Measurements from ENCODE around the gene NTHL1.

NTHL1 gene

DNA sequence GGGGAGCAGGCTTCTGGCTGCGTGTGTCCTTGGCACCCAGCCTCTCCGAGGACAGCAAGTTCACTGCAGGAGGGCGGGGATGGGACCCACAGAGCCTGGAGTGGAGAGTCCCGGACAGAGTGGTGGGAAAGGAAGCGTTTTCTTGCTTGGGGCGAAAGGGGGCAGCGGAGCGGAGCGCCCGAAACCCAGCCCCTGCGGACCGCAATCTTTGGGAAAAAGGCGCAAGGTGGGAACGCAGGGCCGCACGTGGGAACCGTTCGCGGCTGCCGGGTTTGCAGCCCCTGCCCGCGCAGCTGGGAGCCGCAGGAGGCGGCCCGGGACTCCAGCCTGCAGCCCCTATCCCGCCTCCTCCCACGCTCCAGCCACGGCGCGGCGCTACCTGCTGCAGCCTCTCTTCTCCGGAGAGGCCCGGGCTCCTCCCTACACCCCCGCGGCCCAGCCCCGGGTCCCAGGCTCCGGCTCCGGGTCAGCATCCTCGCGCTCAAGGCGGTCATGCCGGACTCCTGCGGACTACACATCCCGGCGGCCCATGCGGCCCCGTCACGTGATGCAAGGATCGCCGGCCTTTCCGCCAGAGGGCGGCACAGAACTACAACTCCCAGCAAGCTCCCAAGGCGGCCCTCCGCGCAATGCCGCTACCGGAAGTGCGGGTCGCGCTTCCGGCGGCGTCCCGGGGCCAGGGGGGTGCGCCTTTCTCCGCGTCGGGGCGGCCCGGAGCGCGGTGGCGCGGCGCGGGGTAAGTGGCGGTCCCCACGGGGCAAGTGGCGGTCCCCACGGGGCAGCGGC lies at the start of gene NTHL1, which contains the start of gene TSC2:
TSS of gene NTHL1 (minus strand) at position 505 of the 786 bp plus-strand sequence. CDS start at position 494, 11 bp downstream.
TSS of gene TSC2 (plus strand) at position 656 of the 786 bp plus-strand sequence. CDS start 631 bp downstream, outside the sequence.
- peak; percentile 98 for DNase-seq

DNA sequence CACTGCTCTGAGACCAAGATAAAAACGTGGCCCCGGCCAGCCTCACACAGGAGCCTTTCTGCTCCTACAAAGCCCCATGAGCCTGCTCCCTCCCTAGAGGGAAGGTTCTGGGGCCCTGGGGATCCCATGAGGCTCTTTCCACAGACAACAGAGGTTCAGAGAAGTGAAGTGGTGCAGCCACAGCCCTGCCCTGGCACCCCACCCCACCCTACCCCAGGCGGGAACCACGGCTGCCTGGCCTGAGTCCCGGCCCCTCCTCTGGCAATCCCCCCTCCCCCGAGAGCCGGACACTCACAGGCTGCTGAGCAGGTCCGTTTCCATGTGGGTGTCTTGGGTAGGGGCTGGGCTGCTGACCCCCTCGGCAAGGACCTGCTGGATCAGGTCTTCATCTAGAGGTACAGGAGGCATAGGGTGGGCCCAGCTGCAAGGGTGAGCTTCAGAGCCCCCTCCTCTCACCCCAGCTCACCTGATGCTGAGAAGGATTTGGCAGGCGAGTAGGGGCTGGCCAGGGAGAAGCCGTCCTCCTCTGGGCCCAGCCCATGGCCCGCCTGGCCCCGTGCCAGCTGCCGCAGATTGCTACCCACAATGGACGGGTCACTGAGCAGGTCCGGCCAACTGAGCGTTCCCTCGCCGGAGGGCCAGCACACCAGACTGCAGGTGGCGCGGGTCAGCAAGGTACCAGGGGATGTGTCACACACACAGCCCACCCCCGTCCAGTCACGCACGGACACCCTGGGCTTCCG lies 49.4 kb upstream of the NTHL1 start:
- DNase-seq: no peak

DNA sequence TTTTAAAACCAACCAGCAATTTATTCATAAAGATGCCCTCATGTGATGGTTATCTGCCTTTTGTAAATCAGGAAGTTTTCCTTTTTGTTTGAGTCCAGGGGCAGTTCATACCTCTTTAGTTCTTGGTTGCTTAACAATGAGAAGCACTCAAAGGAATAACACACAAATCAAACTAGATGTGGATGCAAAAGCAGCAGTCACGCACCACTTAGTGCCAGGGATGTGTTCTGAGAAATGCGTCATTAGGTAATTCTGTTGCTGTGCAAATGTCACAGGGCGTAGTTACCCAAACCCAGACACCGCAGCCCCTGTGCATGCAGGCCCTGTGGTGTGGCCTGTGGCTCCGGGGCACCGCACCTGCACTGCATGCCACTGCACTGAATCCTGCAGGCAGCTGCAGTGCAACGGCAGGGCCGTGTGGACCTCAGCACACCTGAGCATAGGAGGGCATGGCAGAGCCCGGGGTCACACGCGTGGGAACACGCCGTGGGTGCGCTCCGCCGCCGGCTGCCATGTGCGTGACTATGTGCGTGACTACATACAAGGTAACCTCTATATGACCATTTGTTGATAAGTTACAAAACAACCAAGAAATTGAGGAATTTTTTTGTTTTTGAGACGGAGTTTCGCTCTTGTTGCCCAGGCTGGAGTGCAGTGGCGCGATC lies 48.4 kb upstream of the NTHL1 start:
- DNase-seq: no peak

DNA sequence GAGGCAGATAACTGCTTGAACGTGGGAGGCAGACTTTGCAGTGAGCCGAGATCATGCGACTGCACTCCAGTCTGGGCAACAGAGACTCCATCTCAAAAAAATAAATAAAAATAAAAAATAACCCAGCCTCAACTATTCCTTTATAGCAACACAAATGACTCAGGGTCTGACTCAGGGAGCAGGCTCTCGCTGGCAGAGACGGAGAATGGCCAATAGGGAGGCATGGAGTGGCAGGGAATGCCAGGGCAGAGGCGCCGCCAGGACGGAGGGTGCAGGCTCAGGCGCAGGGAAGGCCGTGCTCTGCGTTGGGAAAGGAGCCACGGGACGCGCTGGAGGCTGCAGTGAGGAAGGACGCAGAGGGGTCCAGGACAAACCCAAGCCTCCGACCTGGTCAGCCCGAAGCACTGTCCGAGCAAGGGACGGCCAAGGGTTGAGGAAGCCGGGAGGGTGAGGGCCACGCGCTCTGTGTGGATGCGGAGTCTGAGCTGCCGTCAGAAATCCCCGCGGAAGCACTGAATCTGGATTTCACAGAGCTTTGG lies 47.8 kb upstream of the NTHL1 start:
- no peak for DNase-seq

DNA sequence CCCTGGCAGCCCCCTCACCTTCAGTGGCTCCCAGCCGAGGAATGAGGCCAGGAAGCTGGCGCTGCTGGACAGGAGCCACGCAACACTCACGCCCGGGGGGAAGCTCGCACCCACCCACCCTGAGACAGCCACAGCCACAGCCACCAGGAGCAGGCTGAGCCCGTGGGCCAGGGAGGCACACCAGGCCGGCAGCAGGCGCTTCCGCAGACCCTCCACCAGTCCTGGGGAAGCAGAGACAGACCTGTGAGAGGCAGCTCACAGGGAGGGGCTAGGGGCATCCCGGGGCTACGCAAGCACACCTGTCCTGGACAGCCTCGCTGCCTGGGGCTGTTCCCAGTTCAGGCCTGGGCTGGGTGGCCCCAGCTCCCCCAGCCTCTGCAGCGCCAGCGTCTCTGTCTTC lies 46.2 kb upstream of the NTHL1 start:
- no peak for DNase-seq

DNA sequence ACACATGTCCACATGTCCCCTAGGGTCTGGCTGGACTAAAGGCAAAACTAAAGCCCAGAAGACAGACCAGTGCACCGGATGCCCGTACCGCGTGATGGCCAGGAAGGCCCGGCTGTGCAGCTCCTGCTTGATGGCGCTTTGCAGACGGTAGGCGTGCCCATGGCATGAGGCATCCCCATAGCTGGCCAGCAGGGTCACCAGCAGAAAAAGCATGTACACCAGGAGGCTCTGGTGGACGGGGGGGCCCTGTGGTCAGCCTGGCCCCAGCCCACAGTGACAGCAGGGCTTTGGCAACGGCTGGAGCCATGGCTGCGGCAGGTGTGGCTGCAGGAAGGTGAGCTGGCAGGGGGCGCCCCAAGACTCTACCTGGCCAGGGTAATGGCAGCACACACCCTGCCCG lies 45.2 kb upstream of the NTHL1 start:
- no peak for DNase-seq

DNA sequence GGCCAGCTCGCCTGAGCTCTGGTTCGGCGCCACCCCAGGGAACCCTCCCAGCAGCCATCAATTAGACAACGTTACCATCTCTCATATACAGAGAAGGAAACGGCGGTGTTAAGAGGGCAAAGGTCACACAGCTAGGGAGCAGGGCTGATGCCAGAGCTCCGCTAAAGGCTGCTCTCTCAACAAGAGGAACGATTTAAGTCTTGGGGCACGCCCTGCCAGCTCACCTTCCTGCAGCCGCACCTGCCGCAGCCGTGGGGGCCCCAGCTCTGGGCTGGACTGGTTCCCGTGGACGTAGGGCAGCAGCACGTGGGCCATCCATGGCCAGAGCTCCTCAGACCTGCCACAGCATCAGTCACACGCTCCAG lies 44.6 kb upstream of the NTHL1 start:
- no peak for DNase-seq

DNA sequence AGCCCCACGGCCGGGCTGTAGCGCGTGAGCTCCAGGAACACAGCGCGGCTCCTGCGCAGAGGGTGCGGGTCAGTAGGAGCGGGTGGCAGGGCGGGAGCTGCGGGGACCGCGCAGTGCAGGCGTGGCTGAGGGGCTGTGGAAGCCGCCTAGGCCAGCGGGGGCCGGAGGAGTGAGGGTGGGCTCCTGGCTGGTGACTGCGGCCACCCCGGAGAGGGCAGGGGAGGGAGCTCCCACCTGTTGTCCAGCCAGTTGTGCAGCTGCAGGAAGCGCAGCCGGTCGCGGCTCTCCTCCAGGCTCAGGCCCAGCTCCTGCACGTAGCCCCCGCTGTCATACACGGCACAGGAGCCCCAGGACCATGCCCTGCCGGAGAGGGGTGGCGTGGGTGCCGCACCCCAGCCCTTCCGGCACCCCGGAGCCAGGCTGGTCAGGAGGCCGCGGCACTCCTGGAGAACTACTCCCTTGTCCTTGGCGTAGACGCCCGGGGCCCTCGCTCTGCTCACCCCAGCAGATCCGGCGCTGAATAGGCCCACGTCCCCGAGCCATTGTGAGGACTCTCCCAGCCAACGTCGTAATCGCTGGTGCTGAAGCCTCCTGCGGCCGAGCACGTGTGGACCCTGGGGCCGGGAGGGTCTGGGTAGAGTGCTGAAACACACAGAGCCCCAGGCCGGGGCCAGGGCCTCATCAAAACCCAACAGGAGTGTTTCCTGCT lies 44.1 kb upstream of the NTHL1 start:
- DNase-seq: no peak

DNA sequence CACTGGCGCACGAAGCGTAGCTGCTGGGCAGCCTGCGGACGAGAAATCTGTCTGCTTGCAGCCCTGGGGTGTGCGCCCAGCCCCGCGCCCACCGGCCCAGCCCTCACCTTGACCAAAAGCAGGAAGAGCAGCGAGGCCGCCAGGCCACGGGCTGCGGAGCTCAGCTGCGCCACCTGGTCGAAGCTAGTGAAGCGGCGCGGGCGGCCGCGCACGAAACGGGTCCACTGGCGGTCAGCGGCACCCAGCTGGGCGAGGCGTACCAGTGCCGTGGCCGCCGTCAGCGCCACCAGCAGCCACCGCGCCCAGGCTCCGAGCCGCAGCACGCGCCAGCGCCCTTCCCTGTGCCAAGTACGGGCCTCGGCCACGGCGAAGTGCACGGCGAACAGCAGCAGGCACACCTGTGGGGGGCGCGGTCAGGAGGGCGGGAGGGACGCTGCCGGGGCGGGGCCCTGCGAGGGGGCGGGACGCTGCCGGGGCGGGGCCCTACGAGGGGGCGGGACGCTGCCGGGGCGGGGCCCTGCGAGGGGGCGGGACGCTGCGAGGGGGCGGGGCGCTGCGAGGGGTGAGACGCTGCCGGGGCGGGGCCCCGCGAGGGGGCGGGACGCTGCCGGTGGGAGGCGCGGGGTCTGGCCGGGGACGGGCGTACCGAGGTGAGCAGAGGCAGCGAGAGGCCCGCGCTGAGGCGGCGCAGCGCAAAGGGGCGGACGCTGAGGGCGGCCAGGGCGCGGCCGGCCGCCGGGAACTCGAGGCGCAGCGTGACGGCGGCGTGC lies 43.3 kb upstream of the NTHL1 start:
- DNase-seq: peak; percentile 35

DNA sequence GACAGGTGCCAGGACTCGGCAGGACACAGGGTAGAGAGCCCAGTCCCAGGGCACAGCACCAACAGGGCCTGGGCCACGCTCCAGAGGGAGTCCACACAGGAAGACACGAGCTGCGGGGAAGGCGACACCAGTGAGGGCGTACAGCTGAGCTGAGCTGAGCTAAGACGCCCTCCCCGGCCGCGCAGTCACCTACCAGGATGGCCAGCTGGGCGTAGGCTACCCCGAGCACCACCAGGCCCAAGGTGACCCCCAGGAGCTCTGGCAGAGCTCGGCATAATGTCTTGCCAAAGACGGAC lies 42.8 kb upstream of the NTHL1 start:
- DNase-seq: no peak

DNA sequence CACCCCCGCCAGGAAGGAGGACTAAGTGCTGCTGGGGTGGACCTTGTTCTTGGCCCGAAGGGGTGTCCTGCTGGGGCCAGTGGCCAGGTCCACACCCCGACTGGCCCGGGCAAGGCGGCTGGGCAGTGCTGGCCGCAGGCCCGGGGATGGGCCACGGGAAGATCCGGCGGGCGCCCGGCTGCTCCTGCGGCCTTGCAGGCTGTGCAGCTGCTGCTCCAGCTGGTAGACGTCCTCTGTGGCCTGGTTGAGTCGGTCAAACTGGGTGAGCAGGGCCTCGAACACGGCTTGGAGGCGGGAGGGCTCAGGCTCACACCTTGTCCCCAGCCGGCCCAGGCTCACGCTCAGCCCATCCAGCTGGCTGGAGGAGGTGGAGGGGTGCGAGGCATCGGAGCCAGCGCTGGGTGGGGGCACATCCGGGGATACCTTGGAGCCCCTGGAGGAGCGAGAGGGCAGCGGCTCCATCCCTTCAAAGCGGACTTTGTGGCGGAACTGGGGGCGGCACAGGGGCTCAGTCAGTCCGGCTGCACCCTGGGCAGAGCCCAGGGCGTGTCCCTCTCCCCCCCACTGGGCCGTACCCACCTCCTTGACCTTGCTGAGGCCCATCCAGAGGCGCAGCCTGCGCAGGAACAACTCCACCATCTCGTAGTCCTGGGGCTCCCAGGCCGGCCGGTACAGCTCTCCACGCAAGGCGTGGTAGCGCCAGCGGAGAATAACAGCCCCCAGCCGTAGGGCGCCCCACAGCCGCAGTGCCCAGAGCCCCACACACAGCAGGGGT lies 42.3 kb upstream of the NTHL1 start:
- DNase-seq: no peak

DNA sequence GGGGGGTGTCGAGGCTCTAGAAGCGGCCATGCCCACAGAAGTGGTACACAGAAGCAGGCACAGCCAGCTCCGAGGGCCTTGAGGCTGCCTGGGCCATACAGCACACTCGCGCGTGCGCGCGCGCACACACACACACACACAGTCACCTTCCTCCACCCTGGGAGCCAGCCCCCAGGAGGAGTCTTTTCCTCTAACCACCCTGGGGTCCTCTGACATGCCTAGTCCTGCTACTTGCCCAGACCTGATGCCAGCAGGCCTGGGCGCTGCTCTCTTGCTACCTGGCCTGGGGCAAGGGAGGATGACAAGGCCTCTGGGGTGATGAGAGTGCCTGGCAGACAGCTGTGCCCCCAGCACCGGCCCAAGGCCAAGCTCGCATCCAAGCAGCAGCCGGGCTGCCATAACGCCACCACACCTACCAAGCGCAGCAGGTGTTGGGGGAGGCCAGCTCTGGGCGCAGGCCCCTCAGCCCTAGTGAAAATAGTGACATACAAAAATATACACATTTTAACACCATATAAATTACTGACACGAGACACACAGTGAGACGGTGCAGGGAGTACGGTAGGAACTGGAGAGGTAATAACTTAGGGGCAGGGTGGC lies 41.2 kb upstream of the NTHL1 start:
- no peak for DNase-seq

DNA sequence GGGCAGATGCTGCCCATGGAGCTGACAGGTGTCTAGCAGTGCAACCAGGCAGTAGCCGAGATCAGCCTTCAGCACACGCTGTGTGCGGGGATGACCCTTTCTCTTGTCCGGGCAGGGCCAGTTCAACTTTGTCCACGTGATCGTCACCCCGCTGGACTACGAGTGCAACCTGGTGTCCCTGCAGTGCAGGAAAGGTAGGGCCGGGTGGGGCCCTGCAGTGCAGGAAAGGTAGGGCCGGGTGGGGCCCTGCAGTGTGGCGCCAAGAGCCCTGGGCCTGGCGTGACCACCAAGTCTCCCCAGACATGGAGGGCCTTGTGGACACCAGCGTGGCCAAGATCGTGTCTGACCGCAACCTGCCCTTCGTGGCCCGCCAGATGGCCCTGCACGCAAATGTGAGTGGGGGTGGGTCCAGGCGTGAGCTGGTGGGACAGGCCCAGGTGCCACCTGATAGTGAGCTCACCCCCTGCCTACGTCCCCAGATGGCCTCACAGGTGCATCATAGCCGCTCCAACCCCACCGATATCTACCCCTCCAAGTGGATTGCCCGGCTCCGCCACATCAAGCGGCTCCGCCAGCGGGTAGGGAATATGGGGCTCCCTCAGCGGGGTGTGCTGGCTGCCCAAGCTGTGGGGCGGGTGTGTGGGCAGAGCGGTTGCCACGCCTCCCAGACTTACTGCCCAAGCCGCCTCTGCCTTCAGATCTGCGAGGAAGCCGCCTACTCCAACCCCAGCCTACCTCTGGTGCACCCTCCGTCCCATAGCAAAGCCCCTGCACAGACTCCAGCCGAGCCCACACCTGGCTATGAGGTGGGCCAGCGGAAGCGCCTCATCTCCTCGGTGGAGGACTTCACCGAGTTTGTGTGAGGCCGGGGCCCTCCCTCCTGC lies 40.4 kb upstream of the NTHL1 start:
- DNase-seq: no peak

DNA sequence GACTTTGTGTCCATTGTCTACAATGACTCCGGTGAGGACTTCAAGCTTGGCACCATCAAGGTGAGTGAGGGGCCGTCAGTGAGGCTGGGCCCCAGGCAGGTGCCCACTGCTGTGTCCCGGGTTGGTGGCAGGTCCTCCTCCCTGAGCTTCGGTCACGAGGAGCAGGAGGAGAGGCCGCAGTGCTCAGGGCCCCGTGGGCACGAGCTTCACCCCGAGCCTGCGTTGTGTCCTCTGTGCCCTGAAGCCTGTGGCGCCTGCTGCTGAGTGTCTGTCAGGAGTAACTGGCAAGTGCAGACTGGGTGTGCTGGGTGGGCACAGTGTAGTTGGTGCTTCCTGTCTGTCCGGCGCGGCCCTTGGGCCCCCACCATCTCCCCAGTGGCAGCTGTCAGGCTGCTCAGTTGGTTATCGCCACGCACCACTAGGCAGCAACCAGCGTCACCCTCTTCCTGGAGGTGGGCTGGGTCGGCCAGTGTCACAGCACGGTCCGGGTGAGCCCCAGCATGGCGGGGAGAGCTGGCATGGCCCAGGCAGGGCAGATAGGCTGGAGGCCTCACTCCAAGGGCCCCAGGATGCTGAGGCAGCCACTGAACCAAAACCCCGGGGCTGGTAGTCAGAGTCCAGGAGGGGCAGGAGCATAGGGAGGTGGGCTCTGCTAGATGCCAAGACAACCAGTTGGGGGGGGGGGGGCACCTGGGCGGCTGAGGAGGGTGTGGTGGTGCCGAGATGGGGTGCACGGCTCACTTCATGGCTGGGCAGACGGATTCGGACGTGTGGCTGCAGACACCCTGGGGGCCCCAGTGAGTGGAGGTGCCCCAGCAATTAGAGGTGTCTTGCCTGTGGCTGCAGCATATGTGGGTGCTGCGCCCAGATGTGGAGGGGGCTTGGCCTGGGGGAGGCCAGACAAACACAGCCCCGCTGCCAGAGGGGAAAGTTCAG lies 39.4 kb upstream of the NTHL1 start:
- DNase-seq: no peak

DNA sequence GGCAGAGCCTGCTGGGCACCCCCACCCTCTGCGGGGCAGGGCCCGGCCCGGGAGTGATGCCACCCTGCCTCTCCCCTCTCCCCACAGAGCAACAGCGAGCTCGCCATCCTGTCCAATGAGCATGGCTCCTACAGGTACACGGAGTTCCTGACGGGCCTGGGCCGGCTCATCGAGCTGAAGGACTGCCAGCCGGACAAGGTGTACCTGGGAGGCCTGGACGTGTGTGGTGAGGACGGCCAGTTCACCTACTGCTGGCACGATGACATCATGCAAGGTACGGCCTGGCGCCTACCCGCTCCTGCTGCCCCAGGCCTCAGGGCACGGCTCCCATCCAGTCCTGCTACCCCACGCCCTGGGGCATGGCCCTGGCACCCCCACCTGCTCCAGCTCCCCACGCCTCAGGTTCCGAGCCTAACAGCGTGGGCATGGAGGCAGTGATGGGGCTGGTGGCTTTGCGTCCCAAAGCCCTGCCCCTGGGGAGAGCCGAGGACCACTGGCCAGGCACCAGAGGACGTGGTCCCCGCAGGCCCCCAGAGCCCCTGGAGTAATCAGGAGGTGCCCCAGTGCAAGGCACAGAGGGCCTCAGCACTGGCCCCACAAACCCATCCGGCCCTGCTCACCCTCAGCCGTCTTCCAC lies 38.6 kb upstream of the NTHL1 start:
- DNase-seq: no peak

DNA sequence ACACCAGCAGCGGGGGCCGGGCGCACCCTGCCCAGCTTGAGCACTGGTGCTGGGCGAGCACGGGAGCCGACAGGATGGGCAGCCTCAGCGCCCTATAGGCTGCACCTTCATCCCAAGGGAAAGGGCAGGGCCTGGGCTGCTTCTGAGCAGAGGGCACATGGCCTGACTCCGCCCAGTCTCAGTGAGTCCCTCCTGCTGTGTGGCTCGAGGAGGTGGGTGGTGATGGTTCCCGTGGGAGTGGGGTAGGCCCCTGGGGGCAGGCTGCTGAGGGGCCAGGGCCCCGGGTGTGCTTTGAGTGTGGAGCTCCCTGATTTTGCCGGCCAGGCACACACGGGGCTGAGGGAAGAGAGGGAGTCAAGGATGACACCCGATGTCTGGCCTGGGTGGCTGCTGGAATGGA lies 38.0 kb upstream of the NTHL1 start:
- DNase-seq: no peak

DNA sequence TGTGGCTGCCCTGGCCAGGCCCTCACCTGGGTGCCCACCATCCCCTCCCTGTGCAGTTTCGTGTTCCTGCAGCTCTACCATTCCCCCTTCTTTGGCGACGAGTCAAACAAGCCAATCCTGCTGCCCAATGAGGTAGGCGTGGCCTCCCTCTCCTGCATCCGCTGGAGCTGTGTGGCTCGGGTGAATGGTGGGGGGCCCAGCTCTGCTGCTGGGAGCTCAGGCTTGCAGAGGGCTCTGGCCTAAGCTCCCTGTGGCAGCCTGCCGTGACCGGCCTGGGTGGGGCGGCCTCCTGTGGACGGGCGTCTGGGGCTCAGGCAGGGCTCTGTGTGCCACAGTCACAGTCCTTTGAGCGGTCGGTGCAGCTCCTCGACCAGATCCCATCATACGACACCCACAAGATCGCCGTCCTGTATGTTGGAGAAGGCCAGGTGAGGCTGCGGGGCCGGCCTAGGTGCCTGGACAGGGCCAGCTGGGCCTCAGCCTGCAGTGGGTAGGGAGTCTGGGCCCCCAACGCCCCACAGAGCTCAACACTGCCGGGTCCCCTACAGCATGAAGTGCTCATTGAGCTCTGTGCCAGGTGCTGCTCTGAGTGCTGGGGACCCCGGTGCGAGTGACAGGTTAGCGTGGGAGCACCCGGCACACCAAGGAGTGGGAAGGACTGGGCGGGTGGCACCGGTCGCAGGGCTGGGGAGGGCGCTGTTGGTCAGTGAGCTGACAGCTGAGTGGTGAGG lies 37.4 kb upstream of the NTHL1 start:
- no peak for DNase-seq
